ENCODE results near the gene TMEM59.

GRCh38 chr1:54080598-54081049 lies 27.6 kb upstream of the TMEM59 start:
- TF ChIP-seq CTCF (IDR thresholded peaks at IDR 0.05) (no peak), POLR2A (IDR thresholded peaks at IDR 0.05) (no peak)

Data from thyroid gland (tissue), 4 donors.